ENCODE measurements around the gene GLUD1.
"Not testable (repeated sequence)": the region's sequence is repeated elsewhere in the genome, so short reads cannot be mapped to it uniquely, and the experiment has no call there.

Gene GLUD1

GRCh38 chr10:87085537-87085936, 9.1 kb downstream of the GLUD1 start:
- DNase-seq, result no peak

- DNase-seq, result not testable (repeated sequence)
Measured at GRCh38 chr10:87084291-87084782, 10.3 kb downstream of the GLUD1 start.

- DNase-seq, result not testable (repeated sequence)
Measured at GRCh38 chr10:87083576-87084290, 10.9 kb downstream of the GLUD1 start.

- not testable (repeated sequence) for DNase-seq
Measured at GRCh38 chr10:87082219-87082618, 12.4 kb downstream of the GLUD1 start.

DNA sequence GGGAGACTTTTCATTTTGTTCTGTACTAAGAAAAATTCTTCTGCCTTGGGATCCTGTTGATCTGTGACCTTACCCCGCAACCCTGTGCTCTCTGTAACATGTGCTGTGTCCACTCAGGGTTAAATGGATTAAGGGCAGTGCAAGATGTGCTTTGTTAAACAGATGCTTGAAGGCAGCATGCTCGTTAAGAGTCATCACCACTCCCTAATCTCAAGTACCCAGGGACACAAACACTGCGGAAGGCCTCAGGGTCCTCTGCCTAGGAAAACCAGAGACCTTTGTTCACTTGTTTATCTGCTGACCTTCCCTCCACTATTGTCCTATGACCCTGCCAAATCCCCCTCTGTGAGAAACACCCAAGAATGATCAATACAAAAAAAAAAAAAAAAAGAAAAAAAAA, 13.1 kb downstream of the GLUD1 start:
- DNase-seq, result not testable (repeated sequence)

DNA sequence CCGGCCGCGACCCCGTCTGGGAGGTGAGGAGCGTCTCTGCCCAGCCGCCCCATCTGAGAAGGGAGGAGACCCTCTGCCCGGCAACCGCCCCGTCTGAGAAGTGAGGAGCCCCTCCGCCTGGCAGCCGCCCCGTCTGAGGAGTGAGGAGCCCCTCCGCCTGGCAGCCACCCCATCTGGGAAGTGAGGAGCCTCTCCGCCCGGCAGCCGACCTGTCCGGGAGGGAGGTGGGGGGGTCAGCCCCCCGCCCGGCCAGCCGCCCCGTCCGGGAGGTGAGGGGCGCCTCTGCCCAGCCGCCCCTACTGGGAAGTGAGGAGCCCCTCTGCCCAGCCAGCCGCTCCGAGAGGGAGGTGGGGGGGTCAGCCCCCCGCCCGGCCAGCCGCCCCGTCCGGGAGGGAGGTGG, 14.0 kb downstream of the GLUD1 start:
- not testable (repeated sequence) for DNase-seq

DNA sequence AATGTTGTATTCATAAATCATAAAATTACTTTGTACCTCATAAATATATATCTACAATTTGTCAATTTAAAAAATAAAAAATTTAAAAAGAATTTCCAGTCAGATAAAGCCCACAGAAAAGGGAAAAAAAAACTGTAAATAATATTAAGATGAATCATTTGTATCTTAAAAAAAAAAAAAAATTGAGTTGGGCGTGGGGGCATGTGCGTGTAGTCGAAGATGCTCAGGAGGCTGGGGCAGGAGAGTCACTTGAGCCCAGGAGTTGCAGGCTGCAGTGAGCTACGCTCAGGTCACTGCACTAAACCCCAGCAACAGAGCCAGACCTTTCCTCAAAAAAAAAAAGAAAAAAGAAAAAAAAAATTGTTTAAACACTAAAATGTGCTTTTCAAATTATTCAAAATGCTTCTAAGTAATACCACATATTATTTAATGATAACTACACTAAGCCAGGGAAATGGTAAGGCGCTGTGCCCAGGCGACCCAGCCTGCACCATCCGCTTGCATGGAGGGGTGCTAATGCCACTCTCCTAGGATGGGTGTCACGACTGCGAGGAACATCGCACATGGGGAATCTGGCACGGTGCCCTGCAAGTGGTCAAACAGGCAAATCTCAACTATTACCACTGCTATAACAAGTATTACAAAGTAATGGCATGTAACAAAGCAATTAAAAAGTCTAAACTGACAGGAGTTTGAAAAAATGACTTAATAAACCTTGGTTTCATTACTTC, 15.4 kb downstream of the GLUD1 start:
- DNase-seq, result no peak

GRCh38 chr10:87076421-87076820, 18.2 kb downstream of the GLUD1 start:
- not testable (repeated sequence) for DNase-seq

DNA sequence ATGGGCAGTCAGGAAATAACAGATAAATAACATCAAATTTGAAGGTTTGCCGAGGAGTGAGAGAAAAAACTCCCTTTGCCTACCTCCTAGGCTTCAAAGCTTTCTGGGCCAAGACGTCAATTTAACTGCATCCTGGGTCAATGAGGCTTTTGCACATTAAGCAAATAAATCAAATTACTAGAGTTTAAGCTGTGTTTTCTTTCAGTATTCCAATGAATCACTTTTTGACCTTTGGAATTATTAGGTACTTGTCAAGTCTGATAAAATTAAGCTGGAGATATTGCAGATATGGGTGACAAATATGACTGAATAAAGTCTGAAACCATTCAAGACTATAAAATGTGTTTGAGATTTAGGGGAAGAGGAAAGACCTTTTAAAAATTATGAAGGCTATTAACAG, 22.2 kb downstream of the GLUD1 start:
- no peak for DNase-seq

GRCh38 chr10:87068281-87068680, 26.4 kb downstream of the GLUD1 start:
- DNase-seq, result no peak

GRCh38 chr10:87066865-87067264, 27.8 kb downstream of the GLUD1 start:
- DNase-seq, result no peak

GRCh38 chr10:87066178-87066577, 28.5 kb downstream of the GLUD1 start:
- no peak for DNase-seq

DNA sequence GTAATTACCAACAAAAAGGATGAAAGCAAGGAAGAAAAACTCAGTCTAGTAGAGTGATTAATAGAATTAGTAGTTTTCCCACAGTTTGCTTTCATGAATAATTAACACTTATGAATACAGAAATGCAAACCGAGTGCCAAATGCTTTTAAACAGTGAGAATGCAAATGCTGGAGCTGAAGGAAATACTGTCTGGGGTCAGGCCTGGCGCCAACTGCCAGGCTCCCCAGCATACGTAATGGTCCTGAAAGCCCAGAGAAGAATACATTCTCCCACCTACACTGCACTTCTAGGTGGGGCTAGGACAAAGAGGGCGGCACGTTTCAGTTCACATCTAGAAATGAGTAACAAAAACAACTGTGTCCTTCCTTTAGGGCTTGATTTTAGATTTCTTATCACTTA, 30.0 kb downstream of the GLUD1 start:
- no peak for DNase-seq

GRCh38 chr10:87060280-87060928, 34.2 kb downstream of the GLUD1 start:
- DNase-seq, result no peak

GRCh38 chr10:87059401-87059800, 35.2 kb downstream of the GLUD1 start:
- DNase-seq, result no peak

GRCh38 chr10:87058171-87058570, 36.5 kb downstream of the GLUD1 start:
- no peak for DNase-seq

DNA sequence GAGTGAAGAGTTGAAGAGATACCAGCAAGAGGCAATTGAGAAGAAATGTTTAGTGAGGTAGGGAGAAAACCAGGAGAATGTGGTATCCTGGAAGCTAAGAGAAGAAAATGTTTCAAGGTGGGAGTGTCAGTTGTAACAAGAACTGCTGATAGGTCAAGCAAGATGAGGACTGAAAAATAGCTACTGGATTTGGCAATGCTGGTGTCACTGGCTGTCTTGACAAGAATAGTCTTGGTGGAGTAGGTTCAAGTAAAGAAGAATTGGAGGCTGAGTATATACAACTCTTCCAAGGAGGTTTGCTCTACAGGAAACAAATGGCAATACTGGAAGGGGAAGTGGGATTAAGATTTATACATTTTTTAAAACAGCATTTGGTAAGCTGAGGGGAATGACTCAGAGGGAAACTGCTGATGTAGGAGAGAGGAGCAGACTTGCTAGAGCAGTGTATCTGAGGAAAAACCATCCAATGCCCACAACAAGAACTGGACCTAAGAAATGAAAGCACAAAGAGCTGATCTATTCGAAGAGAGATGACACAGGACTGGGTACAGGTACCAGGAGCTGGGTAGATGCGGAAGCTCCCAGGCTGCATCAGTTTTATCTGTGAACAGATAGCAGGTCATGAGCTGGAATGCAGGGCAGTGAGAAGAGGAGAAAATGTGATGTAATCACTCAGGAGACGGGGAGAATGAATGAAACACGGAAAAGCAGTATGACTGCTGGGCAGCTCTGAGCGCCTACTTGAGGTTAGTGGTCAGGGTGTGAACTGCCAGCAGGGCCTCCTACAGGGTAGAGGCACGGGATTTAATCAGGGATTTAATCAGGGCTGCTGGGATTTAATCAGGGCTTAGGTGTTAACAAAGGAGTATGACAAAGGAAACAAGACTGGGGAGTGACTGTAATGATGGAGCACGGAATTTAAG, 40.0 kb downstream of the GLUD1 start:
- DNase-seq, result peak; percentile 28

GRCh38 chr10:87053577-87054181, 41.0 kb downstream of the GLUD1 start:
- DNase-seq, result no peak

DNA sequence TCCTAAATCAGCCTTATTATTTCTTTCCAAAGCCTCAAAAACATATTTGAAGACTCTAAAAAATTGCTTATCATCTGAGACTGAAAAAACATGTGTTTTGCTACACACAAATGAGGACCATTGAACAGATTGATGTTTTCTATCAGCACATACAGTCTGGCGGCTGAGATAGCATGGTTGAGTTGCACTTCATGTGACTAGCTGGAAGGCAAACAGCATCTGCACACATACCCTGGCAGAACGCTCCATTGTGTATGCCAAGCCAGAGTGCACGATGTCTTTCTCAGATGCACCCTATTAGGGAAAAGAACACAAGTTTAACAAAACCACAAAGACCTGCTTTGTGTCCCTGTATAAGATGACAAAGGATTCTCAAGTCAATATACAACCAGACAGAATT, 41.5 kb downstream of the GLUD1 start:
- no peak for DNase-seq

DNA sequence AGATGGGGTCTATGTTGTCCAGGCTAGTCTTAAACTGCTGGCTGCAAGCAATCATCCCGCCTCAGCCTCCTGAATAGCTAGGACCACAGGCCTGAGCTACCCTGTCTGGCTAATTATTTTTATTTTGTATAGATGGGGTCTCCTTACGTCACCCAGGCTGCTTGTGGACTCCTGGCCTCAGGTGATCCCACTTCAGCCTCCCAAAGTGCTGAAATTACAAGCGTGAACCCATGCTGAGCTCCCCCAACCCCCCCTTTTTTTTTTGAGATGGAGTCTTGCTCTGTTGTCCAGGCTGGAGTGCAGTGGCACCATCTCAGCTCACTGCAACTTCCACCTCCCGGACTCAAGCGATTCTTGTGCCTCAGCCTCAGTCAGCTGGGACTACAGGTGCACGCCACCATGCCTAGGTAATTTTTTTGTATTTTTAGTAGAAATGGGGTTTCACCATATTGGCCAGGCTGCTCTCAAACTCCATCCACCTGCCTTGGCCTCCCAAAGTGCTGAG, 49.2 kb downstream of the GLUD1 start:
- DNase-seq, result no peak

DNA sequence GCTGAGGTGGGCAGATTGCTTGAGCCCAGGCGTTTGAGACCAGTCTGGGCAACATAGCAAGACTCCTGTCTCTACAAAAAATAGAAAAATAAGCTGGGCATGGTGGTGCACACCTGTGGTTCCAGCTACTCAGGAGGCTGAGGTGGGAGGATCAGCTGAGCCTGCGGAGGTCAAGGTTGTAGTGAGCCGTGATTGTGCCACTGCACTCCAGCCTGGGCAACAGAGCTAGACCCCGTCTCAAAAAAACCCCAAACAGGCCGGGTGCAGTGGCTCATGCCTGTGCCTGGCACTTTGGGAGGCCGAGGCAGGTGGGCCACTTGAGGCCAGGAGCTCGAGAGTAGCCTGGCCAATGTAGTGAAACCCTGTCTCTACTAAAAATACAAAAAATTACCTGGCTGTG, 51.1 kb downstream of the GLUD1 start:
- DNase-seq, result not testable (repeated sequence)

DNA sequence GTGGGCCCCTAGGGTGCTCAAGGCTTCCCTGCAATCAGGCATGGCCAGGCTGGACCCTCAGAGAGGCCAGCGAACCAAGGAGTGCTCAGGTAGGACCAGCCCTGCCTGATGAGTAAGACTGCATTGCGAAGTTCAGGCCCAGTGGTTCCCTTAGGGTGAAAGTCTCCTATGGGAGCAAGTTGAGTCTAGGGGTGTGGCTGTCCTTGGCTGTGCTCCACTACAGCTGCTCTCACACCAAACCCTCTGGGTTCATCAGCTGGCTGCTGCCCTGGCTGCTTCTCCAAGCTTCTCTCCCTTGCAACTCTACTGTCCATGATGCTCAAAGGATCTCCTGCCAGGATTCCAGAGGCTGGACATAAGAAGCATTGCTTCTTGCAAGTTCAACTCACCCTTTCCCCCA, 55.9 kb downstream of the GLUD1 start:
- DNase-seq, result peak; percentile 35
